HG02798 (cell line): Measurements from ENCODE around the gene CYP4F8.

ENCODE experiments used
- ATAC-seq: cut with Tn5 transposase; IDR thresholded peaks from one replicate; pipeline ENCODE4 v1.9.1; 2021; ENCODE audit warnings: mild to moderate bottlenecking; ENCODE audit not compliant: unreplicated experiment, poor library complexity

Gene CYP4F8

GRCh38 chr19:15615526-15615925 lies 508 bp downstream of the CYP4F8 start:
- ATAC-seq: no peak

GRCh38 chr19:15616183-15616582 lies 1.2 kb downstream of the CYP4F8 start:
- ATAC-seq: no peak

GRCh38 chr19:15616627-15617270 lies 1.7 kb downstream of the CYP4F8 start:
- ATAC-seq: no peak

- ATAC-seq: no peak
These were observed 3.3 kb downstream of the CYP4F8 start for GRCh38 chr19:15618321-15618720.

GRCh38 chr19:15621801-15622200 lies 6.8 kb downstream of the CYP4F8 start:
- ATAC-seq: no peak

GRCh38 chr19:15622991-15623390 lies 8.0 kb downstream of the CYP4F8 start:
- ATAC-seq: no peak

GRCh38 chr19:15623711-15624318 lies 8.8 kb downstream of the CYP4F8 start:
- no peak for ATAC-seq

GRCh38 chr19:15628236-15629002 lies 13.4 kb downstream of the CYP4F8 start:
- ATAC-seq: no peak

- ATAC-seq: no peak
These were observed 14.2 kb downstream of the CYP4F8 start for GRCh38 chr19:15629003-15629880.

GRCh38 chr19:15631817-15632216 lies 16.8 kb downstream of the CYP4F8 start:
- no peak for ATAC-seq

GRCh38 chr19:15633082-15633835 lies 18.2 kb downstream of the CYP4F8 start:
- ATAC-seq: no peak

GRCh38 chr19:15634105-15634504 lies 19.1 kb downstream of the CYP4F8 start:
- ATAC-seq: no peak

GRCh38 chr19:15635016-15635805 lies 20.2 kb downstream of the CYP4F8 start:
- no peak for ATAC-seq

GRCh38 chr19:15636026-15636425 lies 21.0 kb downstream of the CYP4F8 start:
- no peak for ATAC-seq

- no peak for ATAC-seq
These were observed 24.6 kb downstream of the CYP4F8 start for GRCh38 chr19:15639596-15639995.

GRCh38 chr19:15640294-15640903 lies 25.4 kb downstream of the CYP4F8 start, which contains the start of gene CYP4F3:
CYP4F3 (plus strand) TSS chr19:15640897; CDS start chr19:15641416, 519 bp downstream.
- ATAC-seq: no peak

- no peak for ATAC-seq
These were observed 26.0 kb downstream of the CYP4F8 start for GRCh38 chr19:15640904-15641597.

GRCh38 chr19:15641901-15642491 lies 27.0 kb downstream of the CYP4F8 start:
- ATAC-seq: no peak
